K562 (cell line): Measurements from ENCODE around the gene ZNF490.

Source experiments
- POLR2A ChIP-seq: fragments of 450-650 bp; conservative IDR thresholded peaks from 2 replicates; pipeline ENCODE4 v1.6.1; 2016
- TARDBP ChIP-seq: fragments of 450-650 bp; IDR thresholded peaks from 2 replicates; pipeline ENCODE4 v1.6.1; 2016
- TEAD1 ChIP-seq, 2 experiments: fragments of 450-650 bp in 1 of 2; sonication (generic) in 1 of 2; formaldehyde crosslinking; IDR thresholded peaks; 2 replicates each; pipeline versions ENCODE4 v1.4.0 to v1.8.0; 2020 to 2022; ENCODE audit warnings: mild to moderate bottlenecking in 2 of 2, missing genetic modification reagents in 1 of 2
- U2AF1 ChIP-seq: fragments of 200-400 bp; formaldehyde crosslinking; optimal IDR thresholded peaks from 2 replicates; pipeline ENCODE3; 2017; ENCODE audit warnings: mild to moderate bottlenecking, low read depth, low read length, moderate library complexity

DNA sequence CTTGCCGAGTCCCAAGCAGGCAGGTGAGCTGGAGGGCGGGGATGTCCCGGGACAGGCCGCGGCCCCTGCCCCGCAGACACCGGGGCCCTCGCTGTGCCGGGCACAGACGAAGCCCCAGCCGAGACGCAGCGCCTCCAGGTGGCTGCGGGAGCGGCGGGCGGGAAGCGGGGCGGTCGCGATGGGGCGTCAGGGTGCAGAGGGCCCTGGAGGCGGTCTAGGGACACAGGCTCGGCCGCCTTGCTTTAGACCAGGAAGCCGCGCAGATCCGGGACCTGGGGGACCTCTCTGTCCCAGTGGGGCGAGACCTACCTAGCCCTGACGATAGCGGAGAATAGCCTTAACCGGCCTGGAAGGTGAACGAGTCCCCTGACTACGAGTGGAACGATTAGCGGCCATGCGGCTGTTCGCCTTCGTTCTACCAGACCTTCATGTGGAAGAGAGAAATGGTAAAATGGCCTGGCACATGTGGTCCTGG, 55.1 kb downstream of the ZNF490 start:
- TF ChIP-seq U2AF1: no peak
- no peak for TF ChIP-seq TARDBP
- TF ChIP-seq POLR2A: no peak
- no peak for TF ChIP-seq TEAD1 (CRISPR knock-in tag; IDR thresholded peaks at IDR 0.05)
